Mesothelial cell of epicardium (in vitro differentiated cells): ENCODE data around the gene PATJ. TPM values are rescaled to one million over a fixed set of nuclear protein-coding genes. Genes with fewer than 3 reads are reported as not detected.
"Not testable (repeated sequence)": the region's sequence is repeated elsewhere in the genome, so short reads cannot be mapped to it uniquely, and the experiment has no call there.

Experiments
- DNase-seq, 2 experiments: peaks; one replicate each; pipeline ENCODE4 v3.0.0; 2021; ENCODE audit warnings: low spot score in 2 of 2; ENCODE audit not compliant: unreplicated experiment in 2 of 2
- H3K27ac Mint-ChIP-seq: 2 replicates; pipeline ENCODE4 v1.8.0; 2021; ENCODE audit warnings: mixed read lengths
- H3K27me3 Mint-ChIP-seq: 2 replicates; pipeline ENCODE4 v1.8.0; 2021; ENCODE audit warnings: low read depth, mixed read lengths
- H3K36me3 Mint-ChIP-seq: 2 replicates; pipeline ENCODE4 v1.8.0; 2021; ENCODE audit warnings: mixed read lengths
- H3K4me1 Mint-ChIP-seq: 2 replicates; pipeline ENCODE4 v1.8.0; 2021; ENCODE audit warnings: mixed read lengths
- H3K4me3 Mint-ChIP-seq: 2 replicates; pipeline ENCODE4 v1.8.0; 2021; ENCODE audit warnings: mild to moderate bottlenecking, moderate library complexity, mixed read lengths
- H3K9me3 Mint-ChIP-seq: 2 replicates; pipeline ENCODE4 v1.8.0; 2021; ENCODE audit warnings: mixed read lengths
- total RNA-seq: library from RNA; stranded (reverse); gene quantifications from 3 replicates; pipeline ENCODE4 v1.2.1, GENCODE V29; 2021
- TF ChIP-seq, protein P1 (sequence below): fragments of 200-600 bp; sonication (generic); IDR thresholded peaks from one replicate; pipeline ENCODE4 v1.5.0; 2021; ENCODE audit warnings: antibody characterized with exemption; ENCODE audit not compliant: unreplicated experiment

The PATJ gene
- total RNA-seq, 1 donor from 2014 or later, result 129 TPM

- Mint-ChIP-seq H3K9me3 (no peaks in the 10 kb centered on the region), H3K27me3 (no peaks in the 10 kb centered on the region), H3K4me3 (no peak overlapping the region), H3K27ac (peak overlapping the region; percentile 28), H3K36me3 (peaks cover 30% of the 10 kb centered on the region), H3K4me1 (peaks cover 4% of the 10 kb centered on the region)
- TF ChIP-seq, protein P1, sequence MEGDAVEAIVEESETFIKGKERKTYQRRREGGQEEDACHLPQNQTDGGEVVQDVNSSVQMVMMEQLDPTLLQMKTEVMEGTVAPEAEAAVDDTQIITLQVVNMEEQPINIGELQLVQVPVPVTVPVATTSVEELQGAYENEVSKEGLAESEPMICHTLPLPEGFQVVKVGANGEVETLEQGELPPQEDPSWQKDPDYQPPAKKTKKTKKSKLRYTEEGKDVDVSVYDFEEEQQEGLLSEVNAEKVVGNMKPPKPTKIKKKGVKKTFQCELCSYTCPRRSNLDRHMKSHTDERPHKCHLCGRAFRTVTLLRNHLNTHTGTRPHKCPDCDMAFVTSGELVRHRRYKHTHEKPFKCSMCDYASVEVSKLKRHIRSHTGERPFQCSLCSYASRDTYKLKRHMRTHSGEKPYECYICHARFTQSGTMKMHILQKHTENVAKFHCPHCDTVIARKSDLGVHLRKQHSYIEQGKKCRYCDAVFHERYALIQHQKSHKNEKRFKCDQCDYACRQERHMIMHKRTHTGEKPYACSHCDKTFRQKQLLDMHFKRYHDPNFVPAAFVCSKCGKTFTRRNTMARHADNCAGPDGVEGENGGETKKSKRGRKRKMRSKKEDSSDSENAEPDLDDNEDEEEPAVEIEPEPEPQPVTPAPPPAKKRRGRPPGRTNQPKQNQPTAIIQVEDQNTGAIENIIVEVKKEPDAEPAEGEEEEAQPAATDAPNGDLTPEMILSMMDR, result no peak
- DNase-seq, result no peak
Measured at GRCh38 chr1:61711969-61712368, 30.3 kb upstream of the PATJ start.

- not testable (repeated sequence) for DNase-seq
Measured at GRCh38 chr1:61718996-61719663, 23.1 kb upstream of the PATJ start.

GRCh38 chr1:61724506-61724812, 17.8 kb upstream of the PATJ start:
- Mint-ChIP-seq H3K9me3 (no peaks in the 10 kb centered on the region), H3K27ac (peak overlapping the region; percentile 97), H3K36me3 (peaks cover 5% of the 10 kb centered on the region), H3K27me3 (no peaks in the 10 kb centered on the region), H3K4me3 (peak overlapping the region; percentile 93), H3K4me1 (peaks cover 20% of the 10 kb centered on the region)
- TF ChIP-seq, protein P1, result no peak
- no peak for DNase-seq

More at GRCh38 chr1:61718996-61719663, 23.1 kb upstream of the PATJ start:
- not testable (repeated sequence) for H3K27ac Mint-ChIP-seq, H3K9me3 Mint-ChIP-seq, H3K4me3 Mint-ChIP-seq, H3K4me1 Mint-ChIP-seq, H3K27me3 Mint-ChIP-seq
- H3K36me3 Mint-ChIP-seq, result peaks cover 14% of the 10 kb centered on the region

DNA sequence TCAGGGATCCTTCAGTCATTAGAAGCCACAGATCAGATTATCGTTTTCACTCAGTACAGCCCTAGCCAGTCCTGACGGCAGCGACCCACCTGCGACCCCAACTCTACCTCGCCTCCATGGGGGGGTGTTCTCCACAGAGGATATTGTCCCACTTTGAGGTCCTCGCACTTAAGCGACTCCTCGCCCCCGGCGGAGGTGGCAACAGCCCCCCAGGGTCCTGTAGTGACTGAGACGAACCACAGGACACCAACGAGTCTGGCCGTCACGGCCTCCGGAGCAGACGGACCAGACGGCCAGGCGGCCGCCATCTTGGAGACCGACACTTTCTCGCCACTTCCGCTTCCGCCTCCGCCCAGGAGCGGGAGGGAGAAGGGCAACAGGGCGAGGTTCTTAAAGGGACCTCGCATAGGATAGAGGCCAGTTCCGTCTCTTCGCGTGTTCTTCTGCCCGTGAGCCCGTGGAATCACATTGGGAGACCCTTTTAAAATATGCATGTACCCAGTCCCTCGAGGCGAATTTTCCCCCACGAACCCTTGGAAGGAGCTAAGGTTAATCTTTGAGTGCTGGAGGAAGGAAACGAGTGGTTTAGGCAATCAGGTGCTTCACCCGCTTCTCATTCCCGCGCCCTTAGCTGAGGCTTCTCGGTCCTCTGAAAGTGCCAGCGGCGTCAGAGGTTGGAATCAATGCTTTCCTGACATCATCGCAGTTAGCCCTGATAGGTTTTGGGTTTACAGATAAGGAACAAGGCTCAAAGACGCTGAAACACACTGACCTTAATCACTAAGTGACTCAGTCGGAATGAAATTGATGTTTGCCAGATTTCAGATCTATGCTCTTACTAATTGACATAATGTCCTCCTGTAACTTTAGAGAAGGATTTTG, 17.2 kb upstream of the PATJ start, which contains the start of gene TM2D1:
Gene TM2D1, minus strand, starts transcription at position 329 of the 882 bp plus-strand sequence. Its CDS starts 21 bp downstream, at position 308.
- TF ChIP-seq, protein P1, result no peak
- peaks cover 20% of the 10 kb centered on the region for H3K4me1 Mint-ChIP-seq
- H3K9me3 Mint-ChIP-seq, result no peaks in the 10 kb centered on the region
- no peaks in the 10 kb centered on the region for H3K27me3 Mint-ChIP-seq
- peak within 1 kb of the TSS; percentile 97 for H3K27ac Mint-ChIP-seq
- peak within 1 kb of the TSS; percentile 93 for H3K4me3 Mint-ChIP-seq
- DNase-seq, result peak; percentile 68 to 83
- H3K36me3 Mint-ChIP-seq, result peaks cover 5% of the 10 kb centered on the region

GRCh38 chr1:61727544-61727943, 14.7 kb upstream of the PATJ start:
- Mint-ChIP-seq H3K36me3 (no peaks in the 10 kb centered on the region), H3K4me3 (no peak overlapping the region), H3K9me3 (no peaks in the 10 kb centered on the region), H3K27me3 (no peaks in the 10 kb centered on the region), H3K4me1 (peaks cover 23% of the 10 kb centered on the region), H3K27ac (no peak overlapping the region)
- TF ChIP-seq, protein P1, result no peak
- DNase-seq, result no peak

GRCh38 chr1:61730679-61731078, 11.6 kb upstream of the PATJ start:
- H3K36me3 Mint-ChIP-seq, H3K27me3 Mint-ChIP-seq, DNase-seq, H3K27ac Mint-ChIP-seq, H3K4me3 Mint-ChIP-seq, H3K9me3 Mint-ChIP-seq: not testable (repeated sequence)
- peaks cover 13% of the 10 kb centered on the region for H3K4me1 Mint-ChIP-seq
